22Rv1 (cell line): ENCODE measurements around the gene UNG.

Source experiments
- ZFX ChIP-seq: fragments of 450-650 bp; IDR thresholded peaks from 2 replicates; pipeline ENCODE4 v1.6.1; 2017; ENCODE audit warnings: antibody characterized with exemption, borderline replicate concordance
- TF ChIP-seq, protein P1 (sequence below): fragments of 450-650 bp; IDR thresholded peaks from 2 replicates; pipeline ENCODE4 v1.5.1; 2017; ENCODE audit warnings: mild to moderate bottlenecking

- TF ChIP-seq, protein P1, sequence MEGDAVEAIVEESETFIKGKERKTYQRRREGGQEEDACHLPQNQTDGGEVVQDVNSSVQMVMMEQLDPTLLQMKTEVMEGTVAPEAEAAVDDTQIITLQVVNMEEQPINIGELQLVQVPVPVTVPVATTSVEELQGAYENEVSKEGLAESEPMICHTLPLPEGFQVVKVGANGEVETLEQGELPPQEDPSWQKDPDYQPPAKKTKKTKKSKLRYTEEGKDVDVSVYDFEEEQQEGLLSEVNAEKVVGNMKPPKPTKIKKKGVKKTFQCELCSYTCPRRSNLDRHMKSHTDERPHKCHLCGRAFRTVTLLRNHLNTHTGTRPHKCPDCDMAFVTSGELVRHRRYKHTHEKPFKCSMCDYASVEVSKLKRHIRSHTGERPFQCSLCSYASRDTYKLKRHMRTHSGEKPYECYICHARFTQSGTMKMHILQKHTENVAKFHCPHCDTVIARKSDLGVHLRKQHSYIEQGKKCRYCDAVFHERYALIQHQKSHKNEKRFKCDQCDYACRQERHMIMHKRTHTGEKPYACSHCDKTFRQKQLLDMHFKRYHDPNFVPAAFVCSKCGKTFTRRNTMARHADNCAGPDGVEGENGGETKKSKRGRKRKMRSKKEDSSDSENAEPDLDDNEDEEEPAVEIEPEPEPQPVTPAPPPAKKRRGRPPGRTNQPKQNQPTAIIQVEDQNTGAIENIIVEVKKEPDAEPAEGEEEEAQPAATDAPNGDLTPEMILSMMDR: no peak
- no peak for TF ChIP-seq ZFX
Measured at GRCh38 chr12:109082751-109083150, 14.6 kb upstream of the UNG start.
